Left kidney (tissue), 2 donors: ENCODE data around the gene DHRS7C. TPM values are rescaled to one million over a fixed set of nuclear protein-coding genes. Genes with fewer than 3 reads are reported as not detected.

Experiments
- DNase-seq: peaks from one replicate; pipeline ENCODE4 v3.0.0-alpha.2; 2013
- polyA plus RNA-seq: library from polyadenylated mRNA; unstranded; fragments of 120-200 nt; gene quantifications from one replicate; pipeline ENCODE4 v1.2.1, GENCODE V29; 2013; ENCODE audit not compliant: insufficient read length

DHRS7C gene
- polyA plus RNA-seq, 1 donor = not detected

DNA sequence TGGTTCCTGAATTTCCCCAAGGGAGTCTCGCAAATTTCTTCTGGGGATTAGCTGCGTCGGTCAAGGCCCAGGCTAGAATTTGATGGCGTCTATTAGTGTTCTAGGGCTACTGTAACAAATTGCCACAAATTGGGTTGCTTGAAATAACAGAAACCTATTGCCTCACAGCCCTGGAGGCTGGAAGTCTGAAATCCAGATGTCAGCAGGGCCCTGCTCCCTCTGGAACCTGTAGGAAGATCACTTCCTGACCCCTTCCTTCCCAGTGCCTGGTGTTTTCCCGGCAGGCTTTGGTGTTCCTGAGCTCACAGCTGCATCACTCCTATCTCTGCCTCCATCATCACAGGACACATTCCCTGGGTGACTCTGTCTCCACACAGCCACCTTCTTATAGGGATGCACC lies 24.4 kb downstream of the DHRS7C start:
- no peak for DNase-seq

DNA sequence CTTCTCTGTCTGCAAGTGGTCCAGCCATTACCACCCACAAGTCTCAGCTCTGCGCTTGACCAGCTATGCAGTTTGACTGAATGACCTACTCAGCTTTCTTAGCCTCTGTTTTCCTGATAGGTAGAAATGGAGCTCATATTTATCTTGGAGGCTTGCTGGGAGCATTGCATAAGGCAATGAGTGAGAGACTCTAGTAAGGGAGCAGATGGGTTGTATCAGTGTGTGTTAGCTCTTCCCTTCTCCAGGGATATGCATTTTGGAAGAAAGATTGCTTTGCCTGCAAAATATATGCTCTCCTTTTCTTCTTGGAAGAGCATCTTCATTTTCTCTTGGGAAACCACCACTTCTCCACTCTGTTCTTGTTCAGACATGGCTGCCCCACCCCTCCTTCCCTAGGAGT lies 26.1 kb downstream of the DHRS7C start:
- DNase-seq = no peak

DNA sequence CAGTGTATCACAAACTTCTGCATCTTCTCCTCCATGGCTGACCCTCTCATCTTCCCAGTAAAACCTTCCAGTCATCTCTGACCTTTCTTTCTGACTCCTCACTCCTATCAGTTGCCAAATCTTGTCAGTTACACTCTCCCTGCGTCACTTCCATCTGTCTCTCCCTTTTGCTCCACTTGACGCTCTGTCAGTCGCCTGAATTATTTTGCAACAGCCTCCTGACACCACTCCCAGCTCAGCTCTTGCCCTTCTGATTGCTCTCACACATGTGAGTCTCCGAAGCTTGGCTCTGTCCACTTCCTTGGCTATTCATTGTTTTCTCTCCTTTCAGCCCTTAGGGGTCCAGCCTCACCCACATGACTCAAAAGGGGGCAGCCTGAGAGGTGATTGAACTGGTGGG lies 27.7 kb downstream of the DHRS7C start:
- DNase-seq = no peak

DNA sequence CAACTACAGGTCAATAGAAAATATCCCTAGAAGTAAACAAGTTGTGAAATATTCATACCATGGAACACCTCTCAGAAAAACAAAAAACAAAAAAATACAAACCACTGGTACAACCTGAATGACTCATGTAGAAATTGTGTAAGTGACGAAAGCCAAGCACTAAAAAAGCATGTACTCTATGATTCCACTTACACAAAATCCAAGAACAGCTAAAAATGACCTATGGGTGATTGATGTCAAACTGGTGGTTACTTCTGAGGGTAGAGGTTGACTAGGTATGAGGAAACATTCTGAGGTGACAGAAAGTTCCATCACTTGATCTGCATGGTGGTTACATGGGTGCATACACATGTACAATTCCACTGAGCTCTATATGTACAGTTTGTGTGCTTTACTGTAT lies 31.1 kb downstream of the DHRS7C start:
- no peak for DNase-seq

DNA sequence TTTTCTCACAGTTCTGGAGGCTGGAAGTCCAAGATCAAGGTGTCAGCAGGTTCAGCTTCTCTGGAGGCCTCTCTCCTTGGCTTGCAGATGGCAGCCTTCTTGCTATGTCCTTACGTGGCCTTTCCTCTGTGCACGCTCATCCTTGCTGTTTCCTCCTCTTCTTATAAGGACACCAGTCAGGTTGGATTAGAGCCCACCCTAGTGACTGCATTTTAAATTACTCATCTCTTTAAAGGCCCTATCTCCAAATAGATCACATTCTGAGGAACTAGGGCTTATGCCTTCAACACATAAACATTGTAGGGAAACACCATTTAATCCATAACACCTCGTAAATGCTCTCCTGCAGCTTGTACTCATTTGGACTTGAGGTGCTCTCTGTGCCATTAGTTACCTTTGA lies 36.3 kb downstream of the DHRS7C start:
- DNase-seq = no peak

DNA sequence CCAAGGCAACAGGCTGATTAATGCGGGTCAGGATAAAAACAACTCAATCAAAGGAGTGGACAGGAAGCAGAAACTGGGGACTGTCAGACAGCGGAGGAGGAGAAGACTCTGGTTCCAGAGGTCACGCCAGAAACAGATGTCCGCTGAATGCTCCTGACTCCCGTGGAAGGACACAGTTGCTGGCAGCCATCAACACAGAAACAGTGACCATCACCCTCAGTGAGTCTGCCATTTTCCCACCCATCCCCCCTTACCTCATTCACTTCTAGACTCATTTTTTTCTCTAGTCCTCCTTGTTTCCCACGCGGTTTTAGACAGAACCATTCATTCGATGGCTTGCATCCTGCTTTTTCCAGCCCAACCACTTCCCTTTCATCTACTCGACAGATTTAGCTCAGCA lies 40.9 kb downstream of the DHRS7C start:
- DNase-seq = peak; percentile 17

DNA sequence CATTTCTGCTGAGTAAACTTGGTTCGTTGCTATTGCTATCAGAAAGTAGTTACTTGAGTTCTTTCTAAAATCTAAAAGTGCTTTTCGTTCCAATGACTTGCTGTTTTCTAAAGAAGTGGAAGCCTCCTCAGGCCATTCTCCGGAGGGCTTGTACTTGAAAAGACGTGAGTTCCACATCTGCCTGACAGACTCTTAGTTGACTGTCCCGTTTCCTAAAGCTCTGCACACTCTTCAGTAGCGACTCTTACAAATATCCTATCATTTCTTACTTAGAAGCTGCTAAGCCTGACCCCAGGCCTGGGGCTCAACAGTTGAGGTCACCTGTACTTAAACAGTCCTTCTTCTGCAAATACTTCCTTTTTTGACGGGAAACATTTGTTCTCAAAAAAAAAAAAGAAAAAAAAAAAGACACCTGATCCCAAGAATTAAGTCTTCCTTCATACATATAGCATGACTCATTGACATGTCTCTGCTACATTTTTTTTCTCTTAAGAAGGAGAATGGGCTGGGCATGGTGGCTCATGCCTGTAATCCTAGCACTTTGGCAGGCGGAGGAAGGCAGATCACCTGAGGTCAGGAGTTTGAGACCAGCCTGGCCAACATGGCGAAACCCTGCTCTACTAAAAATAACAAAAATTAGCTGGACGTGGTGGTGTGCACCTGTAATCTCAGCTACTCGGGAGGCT lies 61.5 kb downstream of the DHRS7C start:
- no peak for DNase-seq

DNA sequence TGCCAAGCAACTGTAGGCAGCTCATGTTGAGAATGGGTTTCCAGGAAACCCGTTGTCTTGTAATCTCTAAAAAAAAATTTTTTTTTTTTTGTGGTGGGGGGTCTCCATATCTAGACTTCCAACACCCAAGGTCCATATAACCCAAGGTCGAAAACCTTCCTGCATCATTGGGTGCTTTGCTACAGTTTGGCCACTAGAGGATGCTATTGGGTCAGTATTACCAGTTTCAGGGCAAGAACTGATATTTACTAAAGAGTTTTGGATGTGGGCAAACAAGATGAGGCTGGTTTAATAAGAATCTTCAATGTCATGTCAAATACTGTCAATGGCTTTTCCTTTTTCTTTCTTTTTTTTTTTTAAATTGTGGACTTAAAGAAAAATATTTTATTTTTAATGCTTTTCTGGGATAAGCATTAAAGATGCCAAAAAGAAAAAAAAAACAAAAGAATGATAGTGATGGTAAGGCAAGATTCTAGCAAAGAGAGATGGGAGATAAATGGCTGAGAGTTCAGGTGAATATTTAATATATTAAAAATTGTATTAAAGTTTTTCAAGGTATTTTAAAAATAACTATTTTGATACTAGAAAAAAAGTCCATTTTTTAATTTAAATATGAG lies 62.2 kb downstream of the DHRS7C start:
- DNase-seq = no peak

DNA sequence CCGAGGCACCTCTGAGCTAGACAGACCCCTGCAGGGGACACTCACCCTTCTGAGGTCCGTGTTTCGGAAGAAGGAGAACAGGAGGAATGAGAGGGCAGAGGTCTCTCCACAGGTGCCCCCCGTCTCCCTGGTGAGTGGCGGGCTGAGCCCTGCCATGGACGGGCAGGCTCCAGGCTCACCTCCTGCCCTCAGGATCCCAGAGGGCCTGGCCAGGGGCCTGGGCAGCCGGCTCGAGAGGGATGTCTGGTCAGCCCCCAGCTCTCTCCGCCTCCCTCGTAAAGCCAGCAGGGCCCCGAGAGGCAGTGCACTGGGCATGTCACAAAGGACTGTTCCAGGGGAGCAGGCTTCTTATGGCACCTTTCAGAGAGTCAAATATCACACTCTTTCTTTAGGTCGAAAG lies 62.8 kb downstream of the DHRS7C start:
- DNase-seq = no peak

DNA sequence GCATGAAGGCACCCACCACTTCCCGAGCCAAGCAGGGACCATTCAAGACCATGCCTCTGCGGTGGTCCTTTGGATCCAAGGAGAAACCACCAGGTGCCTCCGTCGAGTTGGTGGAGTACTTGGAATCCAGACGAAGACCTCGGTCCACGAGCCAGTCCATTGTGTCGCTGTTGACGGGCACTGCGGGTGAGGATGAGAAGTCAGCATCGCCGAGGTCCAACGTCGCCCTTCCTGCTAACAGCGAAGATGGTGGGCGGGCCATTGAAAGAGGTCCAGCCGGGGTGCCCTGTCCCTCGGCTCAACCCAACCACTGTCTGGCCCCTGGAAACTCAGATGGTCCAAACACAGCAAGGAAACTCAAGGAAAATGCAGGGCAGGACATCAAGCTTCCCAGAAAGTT lies 63.4 kb downstream of the DHRS7C start:
- DNase-seq = no peak

DNA sequence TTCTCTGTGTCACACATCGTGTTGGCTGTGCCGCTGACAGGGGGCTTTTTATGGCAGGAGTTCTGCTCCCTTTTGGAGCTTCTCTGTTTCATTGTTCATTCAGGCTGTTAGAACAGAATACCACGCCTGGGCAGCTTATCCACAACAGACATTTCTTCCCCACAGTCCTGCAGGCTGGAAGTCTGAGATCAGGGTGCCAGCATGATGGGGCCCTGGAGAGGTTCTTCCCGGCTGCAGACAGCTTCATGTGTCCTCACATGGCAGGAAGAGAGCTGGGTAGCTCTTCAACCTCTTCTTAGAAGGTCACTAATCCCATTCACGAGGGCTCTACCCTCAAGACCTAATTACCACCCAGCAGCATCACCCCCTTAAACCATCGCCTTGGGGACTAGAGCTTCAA lies 65.1 kb downstream of the DHRS7C start:
- no peak for DNase-seq

DNA sequence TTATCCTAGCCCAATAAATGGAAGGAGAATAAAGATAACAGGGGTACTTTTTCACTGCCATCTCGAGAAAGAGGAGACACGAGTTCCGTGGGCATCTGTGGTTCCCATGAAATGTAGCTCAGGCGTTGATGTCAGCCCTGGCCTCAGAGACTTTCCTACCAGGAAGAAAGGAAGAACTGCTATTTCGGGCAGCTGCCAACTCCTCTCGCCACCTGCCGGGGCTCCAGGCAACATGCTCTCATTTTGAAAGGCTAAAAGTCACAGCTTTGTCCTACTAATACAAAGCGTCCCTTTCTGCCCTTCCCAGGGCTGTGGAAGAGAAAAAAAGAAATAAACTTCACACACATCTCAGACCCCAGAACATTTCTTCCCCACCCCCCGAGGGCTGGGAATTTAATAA lies 65.8 kb downstream of the DHRS7C start:
- DNase-seq = no peak

Other genes with a start within 250 kb of the DHRS7C start
- gene STX8, start 215.8 kb downstream of the DHRS7C start, polyA plus RNA-seq = 66.7 TPM
- 5.1 TPM for gene CFAP52, start 214.9 kb downstream of the DHRS7C start, polyA plus RNA-seq
- gene USP43, start 146.1 kb downstream of the DHRS7C start, polyA plus RNA-seq = 8.0 TPM
- not detected for gene GSG1L2, start 30.5 kb upstream of the DHRS7C start, polyA plus RNA-seq
- not detected for gene GLP2R, start 34.3 kb upstream of the DHRS7C start, polyA plus RNA-seq
- not detected for gene RCVRN, start 113.7 kb upstream of the DHRS7C start, polyA plus RNA-seq